ENCODE measurements around the gene HOOK2.

- TF ChIP-seq CTCF (conservative IDR thresholded peaks at IDR 0.05; ENCODE audit: low read length) (no peak; the same call in 1 of the 2 replicates), EZH2phosphoT487 (IDR thresholded peaks at IDR 0.05; ENCODE audit: borderline replicate concordance) (no peak)
These were observed 16.1 kb upstream of the HOOK2 start, which contains the start of gene JUNB for GRCh38 chr19:12791345-12792050.
